Gastrocnemius medialis (tissue), 4 donors: Measurements from ENCODE around the gene CLCN3.
"Not testable (repeated sequence)": the region's sequence is repeated elsewhere in the genome, so short reads cannot be mapped to it uniquely, and the experiment has no call there.

Source experiments
- POLR2A ChIP-seq, 2 donors: fragments of 450-650 bp; IDR thresholded peaks; one replicate each; pipeline ENCODE4 v1.6.1; 2017; ENCODE audit warnings: antibody characterized with exemption in 2 of 2, mild to moderate bottlenecking in 2 of 2, moderate library complexity in 2 of 2
- TF ChIP-seq, protein P1 (sequence below), 5 experiments: fragments of 450-650 bp in 3 of 5; fragments of 200-600 bp in 2 of 5; sonication (generic) in 2 of 5; IDR thresholded peaks in 4 of 5; conservative IDR thresholded peaks in 1 of 5; 1 replicate in 4 of 5; 2 replicates in 1 of 5; pipeline ENCODE4 v1.5.1; 2016 to 2019; ENCODE audit warnings: antibody characterized with exemption in 5 of 5, mild to moderate bottlenecking in 3 of 5, moderate library complexity in 3 of 5

DNA sequence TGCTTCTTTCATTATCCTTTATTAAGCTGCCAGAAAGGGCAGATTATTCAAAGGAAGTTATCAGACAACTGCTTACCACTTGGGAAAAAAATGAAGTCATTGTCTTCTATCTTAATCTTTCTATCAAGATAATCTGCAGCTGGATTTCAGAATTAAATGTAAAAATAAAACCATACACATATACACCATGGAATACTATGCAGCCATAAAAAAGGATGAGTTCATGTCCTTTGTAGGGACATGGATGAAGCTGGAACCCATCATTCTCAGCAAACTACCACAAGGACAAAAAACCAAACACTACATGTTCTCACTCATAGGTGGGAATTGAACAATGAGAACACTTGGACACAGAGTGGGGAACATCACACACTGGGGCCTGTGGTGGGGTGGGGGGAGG is 118.2 kb downstream of the CLCN3 start:
- TF ChIP-seq, protein P1, sequence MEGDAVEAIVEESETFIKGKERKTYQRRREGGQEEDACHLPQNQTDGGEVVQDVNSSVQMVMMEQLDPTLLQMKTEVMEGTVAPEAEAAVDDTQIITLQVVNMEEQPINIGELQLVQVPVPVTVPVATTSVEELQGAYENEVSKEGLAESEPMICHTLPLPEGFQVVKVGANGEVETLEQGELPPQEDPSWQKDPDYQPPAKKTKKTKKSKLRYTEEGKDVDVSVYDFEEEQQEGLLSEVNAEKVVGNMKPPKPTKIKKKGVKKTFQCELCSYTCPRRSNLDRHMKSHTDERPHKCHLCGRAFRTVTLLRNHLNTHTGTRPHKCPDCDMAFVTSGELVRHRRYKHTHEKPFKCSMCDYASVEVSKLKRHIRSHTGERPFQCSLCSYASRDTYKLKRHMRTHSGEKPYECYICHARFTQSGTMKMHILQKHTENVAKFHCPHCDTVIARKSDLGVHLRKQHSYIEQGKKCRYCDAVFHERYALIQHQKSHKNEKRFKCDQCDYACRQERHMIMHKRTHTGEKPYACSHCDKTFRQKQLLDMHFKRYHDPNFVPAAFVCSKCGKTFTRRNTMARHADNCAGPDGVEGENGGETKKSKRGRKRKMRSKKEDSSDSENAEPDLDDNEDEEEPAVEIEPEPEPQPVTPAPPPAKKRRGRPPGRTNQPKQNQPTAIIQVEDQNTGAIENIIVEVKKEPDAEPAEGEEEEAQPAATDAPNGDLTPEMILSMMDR (IDR thresholded peaks at IDR 0.05 in 4 of 5, conservative IDR thresholded peaks at IDR 0.05 in 1 of 5) = not testable (repeated sequence)
- not testable (repeated sequence) for TF ChIP-seq POLR2A (IDR thresholded peaks at IDR 0.05)
